SK-N-MC (cell line): ENCODE measurements around the gene HPCAL4.

Source experiments
- DNase-seq: peaks from one replicate; pipeline ENCODE4 v3.0.0-alpha.2; 2011; ENCODE audit warnings: low read depth, low spot score
- H3K27ac ChIP-seq: fragments of 200-600 bp; sonication (generic); 2 replicates; pipeline ENCODE4 v1.5.1; 2016; ENCODE audit warnings: mixed run types
- H3K36me3 ChIP-seq: fragments of 200-600 bp; sonication (generic); 2 replicates; pipeline ENCODE4 v1.6.1; 2017; ENCODE audit warnings: antibody characterized with exemption, low read length, mixed read lengths; ENCODE audit not compliant: insufficient read depth
- H3K4me3 ChIP-seq: fragments of 200-600 bp; sonication (generic); 2 replicates; pipeline ENCODE4 v1.5.1; 2016
- H3K9ac ChIP-seq: fragments of 200-600 bp; sonication (generic); 2 replicates; pipeline ENCODE4 v1.8.0; 2017; ENCODE audit warnings: mixed run types, mixed read lengths; ENCODE audit not compliant: insufficient read length
- H3K9me3 ChIP-seq: fragments of 200-600 bp; sonication (generic); 2 replicates; pipeline ENCODE4 v1.6.1; 2017; ENCODE audit warnings: low read depth, mild to moderate bottlenecking, antibody characterized with exemption, low read length, moderate library complexity, mixed read lengths
- EZH2 ChIP-seq: fragments of 200-600 bp; sonication (generic); IDR thresholded peaks from one replicate; pipeline ENCODE4 v1.6.1; 2017; ENCODE audit warnings: antibody characterized with exemption
- FOXP2 ChIP-seq: optimal IDR thresholded peaks from 2 replicates; pipeline ENCODE3; 2011; ENCODE audit warnings: mild to moderate bottlenecking, moderate library complexity; ENCODE audit not compliant: insufficient read depth; ENCODE audit errors: extremely low read length, control extremely low read depth
- POLR2AphosphoS5 ChIP-seq: IDR thresholded peaks from 2 replicates; pipeline ENCODE4 v1.6.1; 2012; ENCODE audit warnings: mild to moderate bottlenecking, low read depth, low read length, borderline replicate concordance

HPCAL4 gene

DNA sequence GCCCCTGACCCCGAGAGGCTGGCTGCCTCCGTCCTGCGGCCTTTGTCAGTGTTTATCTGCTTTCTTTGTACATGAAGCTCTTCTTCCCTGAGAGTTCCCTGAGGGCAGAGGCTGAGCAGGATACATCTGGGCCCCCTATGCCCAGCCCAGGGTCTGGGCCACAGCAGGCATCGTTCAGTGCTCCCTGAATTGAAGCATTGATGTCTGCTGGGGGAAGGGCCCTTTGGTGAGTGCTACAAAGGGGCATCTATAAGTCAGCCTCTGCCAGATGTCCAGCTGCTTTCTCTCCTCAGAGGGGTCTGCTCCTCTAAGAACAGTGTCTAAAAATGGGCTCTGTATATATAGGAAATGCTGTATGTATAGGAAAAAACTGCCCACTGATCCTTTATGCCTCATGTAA, 53.9 kb downstream of the HPCAL4 start:
- no peak for DNase-seq
- Histone ChIP-seq H3K27ac (no peak overlapping the region), H3K9me3 (no peaks in the 10 kb centered on the region), H3K36me3 (no peaks in the 10 kb centered on the region), H3K4me3 (no peak overlapping the region), H3K9ac (no peak overlapping the region)
- TF ChIP-seq POLR2AphosphoS5 (no peak), FOXP2 (no peak), EZH2 (no peak)

DNA sequence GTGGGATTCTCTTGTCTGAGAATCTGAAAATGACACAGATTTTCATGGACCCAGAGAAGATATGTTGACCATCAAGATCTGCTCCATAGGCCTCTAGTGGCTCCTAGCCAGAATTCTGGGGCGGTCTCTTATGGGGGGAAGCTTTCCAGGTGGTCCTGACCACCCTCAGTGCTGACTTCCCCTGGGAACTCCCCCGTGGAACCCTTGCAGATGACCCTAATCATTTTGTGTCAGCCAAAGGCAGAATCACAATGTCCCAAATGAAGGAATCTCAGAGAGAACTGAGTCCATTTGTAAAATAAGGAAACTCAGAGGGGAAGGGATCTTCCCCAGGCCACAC, 55.4 kb downstream of the HPCAL4 start:
- no peaks in the 10 kb centered on the region for H3K36me3 ChIP-seq
- H3K4me3 ChIP-seq = no peak overlapping the region
- no peak overlapping the region for H3K9ac ChIP-seq
- no peak overlapping the region for H3K27ac ChIP-seq
- DNase-seq = no peak
- no peaks in the 10 kb centered on the region for H3K9me3 ChIP-seq
- no peak for TF ChIP-seq FOXP2
- no peak for TF ChIP-seq POLR2AphosphoS5
- no peak for TF ChIP-seq EZH2

DNA sequence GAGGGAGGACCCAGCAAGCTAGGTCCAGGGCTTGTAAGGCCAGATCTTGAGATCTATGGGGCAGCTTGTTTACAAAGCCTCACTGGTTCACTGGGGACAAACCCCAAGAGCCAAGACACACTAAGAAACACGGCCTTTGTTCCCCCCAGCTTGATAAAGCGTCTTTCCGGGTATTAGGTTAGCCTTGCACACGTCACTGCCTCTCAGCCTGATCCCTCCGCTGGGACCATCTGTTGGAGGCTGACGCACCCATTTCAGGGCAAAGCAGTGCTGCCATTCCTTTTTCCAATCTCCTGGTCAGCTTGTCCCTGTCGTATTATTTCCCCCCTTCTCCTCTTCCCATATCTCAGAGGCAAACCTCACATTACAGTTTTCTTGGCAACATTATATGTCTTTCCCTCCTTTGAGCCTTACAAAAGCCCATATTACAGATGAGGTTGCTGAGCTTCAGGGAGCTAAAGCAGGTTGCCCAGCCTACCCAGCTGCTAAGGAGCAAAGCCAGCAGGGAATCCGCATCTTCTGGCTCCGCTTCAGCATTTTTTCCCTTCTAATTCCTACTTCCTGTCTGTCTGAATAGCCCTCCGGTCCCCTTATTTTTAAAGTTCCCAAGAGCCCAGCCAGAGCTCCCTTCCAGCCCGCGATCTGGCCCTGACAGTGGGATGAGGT, 55.9 kb downstream of the HPCAL4 start:
- Histone ChIP-seq H3K27ac (no peak overlapping the region), H3K9me3 (no peaks in the 10 kb centered on the region), H3K9ac (no peak overlapping the region), H3K4me3 (no peak overlapping the region), H3K36me3 (no peaks in the 10 kb centered on the region)
- TF ChIP-seq POLR2AphosphoS5 (no peak), EZH2 (no peak), FOXP2 (no peak)
- no peak for DNase-seq

DNA sequence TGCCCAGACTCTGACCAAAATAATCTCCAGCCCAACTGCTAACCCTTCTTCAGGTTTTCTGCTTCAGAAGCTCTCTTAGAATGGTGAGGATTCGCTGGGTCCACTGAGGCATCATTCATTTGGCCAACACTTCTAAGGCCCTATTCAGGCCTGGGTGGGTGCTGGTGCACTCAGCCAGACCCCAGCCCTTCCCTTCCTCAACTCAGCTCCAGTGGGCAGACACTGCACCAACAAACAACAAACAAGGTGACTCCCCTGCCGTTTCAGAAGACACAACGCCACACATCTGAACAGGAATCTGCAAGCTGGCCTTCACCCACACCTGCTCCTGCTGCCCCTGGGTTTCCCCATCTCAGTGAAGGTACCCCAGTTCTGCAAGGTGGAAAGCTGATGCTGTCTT, 57.8 kb downstream of the HPCAL4 start:
- no peak for DNase-seq
- H3K27ac ChIP-seq = no peak overlapping the region
- TF ChIP-seq POLR2AphosphoS5 = no peak
- no peak for TF ChIP-seq FOXP2
- no peak for TF ChIP-seq EZH2
- H3K4me3 ChIP-seq = no peak overlapping the region
- no peaks in the 10 kb centered on the region for H3K36me3 ChIP-seq
- H3K9me3 ChIP-seq = no peaks in the 10 kb centered on the region
- H3K9ac ChIP-seq = no peak overlapping the region

DNA sequence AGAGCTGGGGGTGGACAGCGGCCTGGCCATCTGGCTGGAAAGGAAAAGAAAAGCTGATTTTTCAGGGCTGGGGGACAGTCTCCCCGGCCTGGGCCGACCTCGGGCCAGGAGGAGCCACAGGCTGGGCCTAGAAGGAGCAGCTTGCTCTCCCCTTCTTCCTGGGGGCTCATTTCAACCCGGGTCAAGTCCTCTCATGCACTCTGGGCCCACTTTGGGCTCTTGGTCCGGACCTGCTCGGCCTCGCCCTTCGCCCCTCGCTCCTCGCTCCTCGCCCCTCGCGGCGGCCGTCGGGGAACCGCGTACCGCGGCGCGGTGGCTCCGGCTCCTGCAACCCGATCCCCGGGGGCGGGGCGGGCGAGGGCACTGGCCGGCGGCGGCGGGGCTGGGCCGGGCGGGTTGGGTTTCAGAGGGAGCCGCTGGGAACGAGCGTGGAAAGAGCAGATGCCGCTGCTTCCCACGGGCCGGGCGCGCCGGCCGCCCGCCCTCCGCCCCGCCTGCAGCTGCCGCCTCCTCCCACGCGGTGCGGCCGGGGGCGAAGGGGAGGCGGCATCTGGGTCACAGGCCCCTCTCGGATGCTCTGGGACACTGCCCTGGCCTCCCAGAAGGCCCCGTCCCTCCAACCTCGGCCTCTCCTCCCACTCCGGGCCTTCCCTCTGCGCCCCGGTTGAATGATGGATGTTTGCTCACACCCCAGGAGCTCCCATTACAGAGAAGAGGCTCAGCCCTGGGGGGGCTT, 58.4 kb downstream of the HPCAL4 start:
- Histone ChIP-seq H3K36me3 (no peaks in the 10 kb centered on the region), H3K9ac (no peak overlapping the region), H3K27ac (no peak overlapping the region), H3K4me3 (no peak overlapping the region), H3K9me3 (no peaks in the 10 kb centered on the region)
- no peak for TF ChIP-seq POLR2AphosphoS5
- no peak for TF ChIP-seq FOXP2
- TF ChIP-seq EZH2 = no peak
- no peak for DNase-seq

DNA sequence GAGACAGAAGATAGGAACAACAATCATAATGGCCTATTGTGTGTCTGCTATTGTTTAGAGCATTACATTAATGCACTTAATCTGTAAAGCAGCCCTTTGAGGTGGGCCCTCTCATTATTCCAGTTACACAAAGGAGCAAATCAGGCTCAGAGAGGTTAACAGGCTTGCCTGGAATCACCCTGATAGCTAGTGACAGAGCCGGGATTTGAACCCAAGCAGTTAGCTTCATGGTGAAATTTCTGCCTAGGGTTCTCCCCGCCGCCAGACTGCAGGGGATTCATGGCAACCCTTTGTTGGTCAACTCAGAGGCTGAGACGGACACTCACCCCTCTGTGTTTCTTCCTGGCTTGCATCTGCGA, 58.9 kb downstream of the HPCAL4 start:
- no peaks in the 10 kb centered on the region for H3K36me3 ChIP-seq
- no peak for TF ChIP-seq FOXP2
- no peak for TF ChIP-seq POLR2AphosphoS5
- TF ChIP-seq EZH2 = no peak
- no peaks in the 10 kb centered on the region for H3K9me3 ChIP-seq
- no peak for DNase-seq
- H3K27ac ChIP-seq = no peak overlapping the region
- H3K9ac ChIP-seq = no peak overlapping the region
- no peak overlapping the region for H3K4me3 ChIP-seq

DNA sequence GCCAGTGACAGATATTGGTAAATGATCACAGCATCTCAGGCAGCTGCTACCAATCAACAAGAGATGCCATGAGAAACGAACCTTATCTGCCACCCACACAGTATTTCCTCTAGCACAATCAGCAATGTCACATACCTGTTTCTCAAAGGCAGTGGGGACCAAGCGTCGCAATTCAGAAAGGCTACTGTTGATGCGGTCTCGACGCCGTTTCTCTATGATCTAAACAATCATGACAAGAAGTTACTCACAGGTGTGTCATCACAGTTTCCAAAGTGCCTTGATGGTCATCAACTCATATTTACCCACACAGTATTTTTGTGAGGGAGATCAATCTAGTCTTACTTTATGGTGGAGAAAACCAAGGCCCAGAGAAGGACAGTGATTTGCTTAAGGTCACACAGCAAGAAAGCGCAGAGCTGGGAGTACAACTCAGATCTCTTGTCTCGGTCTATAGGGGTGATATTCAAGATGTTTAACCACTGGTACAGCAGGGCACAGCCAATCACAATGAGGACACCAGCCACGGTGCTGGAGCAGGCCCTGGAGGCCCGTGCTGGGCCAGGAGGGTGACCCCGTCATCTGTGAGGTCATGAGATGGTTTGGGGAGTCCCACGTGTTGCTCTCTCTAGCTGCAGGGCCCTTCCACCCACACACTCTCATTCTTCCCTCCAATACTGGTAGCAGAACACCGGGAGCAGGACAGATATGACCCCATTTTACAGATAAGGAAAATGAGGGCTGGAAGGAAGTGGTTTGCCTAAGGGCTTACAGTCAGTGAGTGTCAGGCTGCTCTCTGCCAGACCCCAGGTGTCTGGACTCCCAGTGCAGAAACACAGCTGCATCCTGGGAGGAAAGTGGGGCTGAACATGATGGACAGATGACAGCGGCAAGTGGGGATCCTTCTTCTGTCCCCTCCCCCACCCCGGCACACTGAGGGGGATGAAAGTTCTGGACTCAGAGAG, 59.6 kb downstream of the HPCAL4 start:
- Histone ChIP-seq H3K9ac (no peak overlapping the region), H3K36me3 (no peaks in the 10 kb centered on the region), H3K4me3 (no peak overlapping the region), H3K9me3 (no peaks in the 10 kb centered on the region), H3K27ac (no peak overlapping the region)
- no peak for TF ChIP-seq EZH2
- no peak for TF ChIP-seq POLR2AphosphoS5
- no peak for TF ChIP-seq FOXP2
- no peak for DNase-seq

DNA sequence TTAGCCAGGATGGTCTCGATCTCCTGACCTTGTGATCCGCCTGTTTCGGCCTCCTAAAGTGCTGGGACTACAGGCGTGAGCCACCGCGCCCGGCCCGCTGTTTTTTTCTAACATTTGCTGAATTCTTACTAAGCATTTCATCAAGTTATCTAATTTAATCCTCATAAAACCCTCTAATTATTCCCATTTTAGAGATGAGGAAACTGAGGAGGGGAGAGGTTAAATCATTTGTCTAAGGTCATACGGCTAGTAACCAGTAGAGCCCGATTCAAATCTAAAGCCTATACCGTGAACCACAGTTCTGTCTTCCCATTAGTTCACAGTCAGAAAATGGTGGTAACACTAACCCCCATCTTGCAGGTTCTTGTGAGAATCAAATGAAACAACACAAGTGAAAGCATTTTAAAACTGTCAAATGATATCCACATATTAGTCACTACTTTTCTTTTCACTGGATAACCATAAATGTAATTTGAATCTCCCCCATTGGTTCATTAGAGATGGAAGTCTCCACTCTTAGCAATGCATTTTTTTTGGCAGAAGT, 62.4 kb downstream of the HPCAL4 start:
- Histone ChIP-seq H3K36me3 (no peaks in the 10 kb centered on the region), H3K9me3 (no peaks in the 10 kb centered on the region), H3K27ac (no peak overlapping the region), H3K4me3 (no peak overlapping the region), H3K9ac (no peak overlapping the region)
- TF ChIP-seq POLR2AphosphoS5 = no peak
- no peak for TF ChIP-seq FOXP2
- no peak for TF ChIP-seq EZH2
- no peak for DNase-seq
